NT2/D1 (cell line): ENCODE measurements around the gene ZEB2.
A peak's percentile ranks its signal among the peaks of the same experiment; 100 is the strongest.

ENCODE experiments used
- DNase-seq: peaks from one replicate; pipeline ENCODE4 v3.0.0-alpha.2; 2011; ENCODE audit warnings: low read depth, low spot score
- H3K27me3 ChIP-seq: 2 replicates; pipeline ENCODE4 v1.6.0; 2011; ENCODE audit warnings: mild to moderate bottlenecking; ENCODE audit not compliant: insufficient read length, insufficient read depth
- H3K36me3 ChIP-seq: 2 replicates; pipeline ENCODE4 v1.6.1; 2011; ENCODE audit warnings: mild to moderate bottlenecking, low read length, mixed read lengths; ENCODE audit not compliant: insufficient read depth, insufficient read length
- H3K4me1 ChIP-seq: 2 replicates; pipeline ENCODE4 v1.5.1; 2011; ENCODE audit not compliant: insufficient read depth, insufficient read length
- H3K4me3 ChIP-seq: 2 replicates; pipeline ENCODE4 v1.5.1; 2011; ENCODE audit warnings: low read depth; ENCODE audit not compliant: insufficient read length
- H3K9ac ChIP-seq: 2 replicates; pipeline ENCODE4 v1.6.0; 2011; ENCODE audit warnings: low read depth; ENCODE audit not compliant: insufficient read length
- H3K9me3 ChIP-seq: 2 replicates; pipeline ENCODE4 v1.5.1; 2011; ENCODE audit warnings: mild to moderate bottlenecking, low read length; ENCODE audit not compliant: insufficient read depth
- SUZ12 ChIP-seq: IDR thresholded peaks from 2 replicates; pipeline ENCODE4 v1.6.1; 2011; ENCODE audit not compliant: insufficient read length, insufficient read depth; ENCODE audit errors: extremely low read depth
- YY1 ChIP-seq: IDR thresholded peaks from 2 replicates; pipeline ENCODE4 v1.6.1; 2011; ENCODE audit not compliant: insufficient read length, insufficient read depth
- ZNF274 ChIP-seq: IDR thresholded peaks from 2 replicates; pipeline ENCODE4 v1.6.1; 2011; ENCODE audit warnings: mild to moderate bottlenecking, low read depth, low read length

Gene ZEB2

DNA sequence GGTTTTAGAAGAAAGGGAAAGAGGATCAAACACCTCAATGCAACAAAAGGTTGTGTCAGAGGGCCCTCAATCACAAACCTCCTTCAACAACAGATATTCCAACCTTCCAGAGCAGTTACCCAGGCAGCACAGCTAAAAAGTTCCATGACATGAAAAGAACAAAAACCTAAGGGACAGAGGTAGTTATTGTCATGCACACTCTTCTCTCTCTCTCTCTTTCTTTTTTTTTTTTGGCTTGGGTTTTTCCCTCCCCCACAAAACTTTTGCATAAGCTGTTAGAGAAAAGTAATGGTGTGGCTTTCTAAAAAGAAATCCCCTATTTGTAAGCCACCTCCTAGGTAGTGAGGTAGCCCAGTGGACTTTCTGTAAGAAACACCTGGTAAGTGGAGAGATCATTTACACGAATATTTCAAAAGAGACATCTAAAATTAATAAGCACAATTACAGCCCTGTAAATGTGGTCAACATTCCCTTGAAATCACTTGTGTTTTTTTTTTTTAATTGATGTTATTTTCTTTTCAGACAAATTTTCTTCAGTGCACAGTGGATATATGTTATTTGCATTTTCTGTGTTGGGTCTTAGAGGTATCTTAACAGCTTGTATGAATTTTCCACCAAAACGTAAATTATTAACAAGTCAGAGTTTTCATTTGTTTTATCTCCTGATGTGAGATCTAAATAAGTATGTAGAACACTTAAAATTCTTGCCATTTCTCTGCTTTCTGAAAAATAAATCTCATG, 48.4 kb downstream of the ZEB2 start:
- TF ChIP-seq ZNF274 (no peak), SUZ12 (no peak), YY1 (no peak)
- peak; percentile 55 for DNase-seq
- no peak overlapping the region for H3K9ac ChIP-seq
- H3K27me3 ChIP-seq, result no peaks in the 10 kb centered on the region
- no peak overlapping the region for H3K4me3 ChIP-seq
- peaks cover 20% of the 10 kb centered on the region for H3K36me3 ChIP-seq
- H3K9me3 ChIP-seq, result no peaks in the 10 kb centered on the region
- H3K4me1 ChIP-seq, result peaks cover 4% of the 10 kb centered on the region

DNA sequence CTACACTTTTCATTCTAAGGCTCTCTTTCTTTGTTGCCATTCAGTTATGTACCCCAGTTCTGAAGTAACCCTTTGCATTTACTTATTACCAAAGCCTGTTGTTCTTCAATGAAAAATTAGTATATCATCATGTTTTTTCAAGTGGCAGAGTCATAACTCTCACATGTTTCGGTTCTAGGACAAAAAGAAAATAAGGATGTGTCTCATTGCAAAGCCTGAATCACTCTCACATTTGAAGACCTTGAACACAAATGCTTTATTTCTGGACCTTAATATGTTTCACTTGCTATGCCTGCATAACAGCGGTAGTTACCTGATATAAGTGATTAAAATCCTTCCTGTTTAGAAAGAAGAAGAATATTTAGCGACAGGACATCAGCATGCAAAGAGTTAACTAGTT, 49.1 kb downstream of the ZEB2 start:
- Histone ChIP-seq H3K36me3 (peaks cover 20% of the 10 kb centered on the region), H3K9me3 (no peaks in the 10 kb centered on the region), H3K9ac (no peak overlapping the region), H3K4me1 (peaks cover 4% of the 10 kb centered on the region), H3K4me3 (no peak overlapping the region), H3K27me3 (no peaks in the 10 kb centered on the region)
- no peak for DNase-seq
- TF ChIP-seq ZNF274, result no peak
- TF ChIP-seq YY1, result no peak

DNA sequence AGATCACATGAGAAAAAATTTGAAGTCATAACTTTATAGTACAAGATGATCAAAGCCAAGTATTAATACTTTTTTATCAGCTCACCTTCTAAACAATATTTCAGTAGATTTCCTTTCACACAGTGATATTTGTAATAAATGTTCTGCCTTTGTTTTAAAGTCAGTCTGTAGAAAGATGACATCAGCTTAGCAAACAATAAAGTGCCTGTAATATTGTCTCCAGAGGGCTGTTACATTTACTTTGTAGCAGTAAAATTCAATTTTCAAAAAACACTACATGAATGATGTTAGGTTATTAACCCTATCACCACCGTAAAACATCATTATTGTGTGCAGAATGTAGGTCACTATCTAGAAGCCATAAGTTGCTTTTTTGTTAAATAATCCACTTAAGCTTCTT, 49.6 kb downstream of the ZEB2 start:
- H3K4me1 ChIP-seq, result peaks cover 4% of the 10 kb centered on the region
- H3K27me3 ChIP-seq, result no peaks in the 10 kb centered on the region
- H3K4me3 ChIP-seq, result no peak overlapping the region
- H3K9ac ChIP-seq, result no peak overlapping the region
- peaks cover 20% of the 10 kb centered on the region for H3K36me3 ChIP-seq
- no peaks in the 10 kb centered on the region for H3K9me3 ChIP-seq
- TF ChIP-seq YY1 (no peak), ZNF274 (no peak), SUZ12 (no peak)
- DNase-seq, result no peak

GRCh38 chr2:144469798-144470197, 50.1 kb downstream of the ZEB2 start:
- Histone ChIP-seq H3K4me3 (no peak overlapping the region), H3K9ac (no peak overlapping the region), H3K4me1 (peaks cover 4% of the 10 kb centered on the region), H3K36me3 (peaks cover 20% of the 10 kb centered on the region), H3K27me3 (no peaks in the 10 kb centered on the region), H3K9me3 (no peaks in the 10 kb centered on the region)
- TF ChIP-seq YY1 (no peak), ZNF274 (no peak), SUZ12 (no peak)
- no peak for DNase-seq

DNA sequence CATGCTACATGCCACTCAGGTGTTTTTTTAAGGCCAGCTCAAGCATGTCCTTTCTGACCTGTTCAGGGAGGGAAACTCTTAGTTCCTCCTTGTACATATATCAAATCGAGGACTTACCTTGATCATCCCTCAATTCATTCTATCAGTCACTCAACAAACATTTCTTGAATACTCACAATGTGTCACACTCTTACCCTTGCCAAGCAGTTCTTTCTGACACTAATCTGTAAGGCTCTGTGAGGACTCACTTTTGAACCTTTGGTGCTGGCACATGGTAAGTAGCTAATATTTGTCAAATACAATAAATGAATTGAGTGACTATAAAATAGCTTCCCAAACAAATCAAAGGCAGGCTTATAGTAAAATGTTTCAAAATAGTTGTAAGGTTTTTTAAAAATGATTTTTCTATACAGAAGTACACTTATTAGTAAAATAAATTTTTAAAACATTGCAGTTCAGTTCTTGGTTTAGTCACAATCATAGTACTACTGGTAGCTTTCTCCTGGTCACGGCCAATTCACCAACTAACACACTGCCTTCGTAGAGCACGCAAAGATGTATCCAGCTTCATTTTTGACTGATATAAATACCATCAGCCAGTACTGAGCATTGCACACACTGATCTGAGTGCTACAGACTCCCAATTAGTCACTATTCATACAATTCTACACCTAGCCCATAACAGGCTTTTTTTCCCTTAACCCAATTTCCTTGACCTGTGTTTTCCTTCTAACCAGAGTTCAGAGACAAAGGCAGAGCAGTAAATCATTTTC, 50.9 kb downstream of the ZEB2 start:
- peaks cover 4% of the 10 kb centered on the region for H3K4me1 ChIP-seq
- H3K27me3 ChIP-seq, result no peaks in the 10 kb centered on the region
- no peak overlapping the region for H3K4me3 ChIP-seq
- no peak for DNase-seq
- H3K36me3 ChIP-seq, result peaks cover 20% of the 10 kb centered on the region
- H3K9ac ChIP-seq, result no peak overlapping the region
- TF ChIP-seq SUZ12 (no peak), ZNF274 (no peak), YY1 (no peak)
- no peaks in the 10 kb centered on the region for H3K9me3 ChIP-seq

- DNase-seq, result no peak
- H3K9ac ChIP-seq, result no peak overlapping the region
- peaks cover 2% of the 10 kb centered on the region for H3K4me1 ChIP-seq
- TF ChIP-seq YY1 (no peak), ZNF274 (no peak), SUZ12 (no peak)
- no peak overlapping the region for H3K4me3 ChIP-seq
- no peaks in the 10 kb centered on the region for H3K27me3 ChIP-seq
- H3K36me3 ChIP-seq, result peaks cover 12% of the 10 kb centered on the region
- H3K9me3 ChIP-seq, result no peaks in the 10 kb centered on the region
Measured at GRCh38 chr2:144467502-144468137, 52.3 kb downstream of the ZEB2 start.

DNA sequence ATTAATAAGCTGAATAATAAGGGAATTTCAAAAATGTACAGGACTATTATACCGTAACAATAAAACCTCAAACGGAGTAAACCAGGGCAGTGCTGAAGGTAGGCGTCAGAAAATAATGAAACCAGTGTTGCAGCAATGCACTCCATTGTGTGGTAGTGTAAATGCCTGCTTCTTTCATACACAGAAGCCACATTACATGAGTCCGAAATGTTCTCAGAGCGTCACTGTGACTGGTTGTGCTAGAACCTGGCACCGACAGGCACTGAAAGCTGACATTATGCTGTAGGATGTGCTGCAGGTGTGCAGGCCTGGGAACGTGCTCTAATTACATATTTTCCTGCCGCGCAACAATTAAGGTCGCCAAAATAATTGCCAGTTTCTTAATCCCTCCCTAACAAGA, 53.3 kb downstream of the ZEB2 start:
- H3K36me3 ChIP-seq, result peaks cover 8% of the 10 kb centered on the region
- TF ChIP-seq SUZ12 (no peak), ZNF274 (no peak), YY1 (no peak)
- DNase-seq, result no peak
- H3K4me3 ChIP-seq, result no peak overlapping the region
- peaks cover 2% of the 10 kb centered on the region for H3K4me1 ChIP-seq
- H3K9ac ChIP-seq, result no peak overlapping the region
- H3K9me3 ChIP-seq, result no peaks in the 10 kb centered on the region
- H3K27me3 ChIP-seq, result no peaks in the 10 kb centered on the region
